ENCODE measurements around the gene TMEM26.
"Not testable (repeated sequence)": the region's sequence is repeated elsewhere in the genome, so short reads cannot be mapped to it uniquely, and the experiment has no call there.

Gene TMEM26

DNA sequence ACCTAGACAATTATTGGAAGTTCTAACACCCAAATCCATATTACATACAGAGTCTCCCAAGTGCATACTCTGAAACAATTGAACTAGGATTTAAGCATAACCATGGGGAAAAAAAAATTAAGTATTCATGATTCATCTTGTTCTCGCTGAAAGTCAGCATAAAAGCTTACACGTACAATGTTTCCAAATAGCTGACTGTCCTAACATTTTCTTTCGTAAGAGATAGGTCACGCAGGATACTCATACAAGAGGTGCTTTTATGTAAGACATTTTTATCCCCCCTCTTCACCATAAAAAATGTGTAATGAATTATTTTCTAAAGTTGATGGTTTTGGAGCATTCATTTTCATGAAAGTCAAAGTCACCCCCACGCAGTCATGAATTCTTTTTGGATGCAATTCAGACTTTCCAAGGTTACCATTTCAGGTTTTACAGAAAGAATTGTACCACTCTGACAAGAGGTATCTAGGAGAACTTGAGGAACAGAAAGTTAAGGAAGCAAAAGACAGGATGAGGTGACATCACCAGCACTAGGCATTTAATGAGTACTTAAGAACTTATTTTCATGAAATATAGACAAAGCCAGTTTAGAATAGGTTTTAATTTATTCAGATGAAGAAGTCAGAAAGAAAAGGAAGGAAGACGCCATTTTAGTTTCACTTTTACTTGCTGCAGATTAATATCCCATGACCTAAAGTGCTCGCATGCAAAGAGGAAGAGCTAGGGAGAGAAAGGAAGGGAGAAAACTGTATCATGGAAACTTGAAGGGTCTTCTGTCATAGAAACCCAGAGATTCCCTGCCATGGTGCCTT, 55.8 kb downstream of the TMEM26 start:
- Histone ChIP-seq H3K27ac (ENCODE audit: low read length) (peak overlapping the region; percentile 83), H3K4me3 (ENCODE audit: low read depth in 1 of 2, low read length in 2 of 2) (peak overlapping the region; percentile 59 to 65), H3K9me3 (ENCODE audit: control insufficient read depth in 1 of 2, low read length in 2 of 2) (no peaks in the 10 kb centered on the region), H3K27me3 (ENCODE audit: low read depth, low read length) (no peaks in the 10 kb centered on the region), H3K4me1 (ENCODE audit: control insufficient read depth in 1 of 2, insufficient read depth in 2 of 2, low read length in 2 of 2) (peaks cover 6 to 11% of the 10 kb centered on the region in 2 donors), H3K36me3 (ENCODE audit: control insufficient read depth in 1 of 2, insufficient read depth in 2 of 2, low read length in 2 of 2) (no peaks in the 10 kb centered on the region)

DNA sequence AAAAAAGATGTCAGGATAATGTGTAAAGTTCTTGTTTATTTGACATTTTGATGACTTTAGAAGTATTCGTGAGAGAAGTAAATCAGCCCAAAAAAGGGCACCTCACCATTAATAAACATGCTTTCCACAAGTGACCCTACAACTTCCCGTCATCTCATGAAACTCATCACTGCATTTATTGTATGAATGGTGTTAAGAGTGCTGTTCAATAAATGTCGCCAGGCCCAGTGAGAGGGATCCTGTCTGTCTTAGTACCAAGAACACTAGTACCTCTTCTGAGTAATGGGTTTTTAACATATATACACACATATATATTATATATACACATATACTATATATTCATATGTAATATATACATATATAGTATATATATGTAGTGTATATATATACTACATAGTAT, 61.9 kb downstream of the TMEM26 start:
- no peaks in the 10 kb centered on the region for H3K36me3 ChIP-seq (ENCODE audit: control insufficient read depth in 1 of 2, insufficient read depth in 2 of 2, low read length in 2 of 2)
- no peak overlapping the region for H3K27ac ChIP-seq (ENCODE audit: low read length)
- no peaks in the 10 kb centered on the region for H3K27me3 ChIP-seq (ENCODE audit: low read depth, low read length)
- no peaks in the 10 kb centered on the region for H3K4me1 ChIP-seq (ENCODE audit: control insufficient read depth in 1 of 2, insufficient read depth in 2 of 2, low read length in 2 of 2)
- no peaks in the 10 kb centered on the region for H3K9me3 ChIP-seq (ENCODE audit: control insufficient read depth in 1 of 2, low read length in 2 of 2)
- H3K4me3 ChIP-seq (ENCODE audit: low read depth in 1 of 2, low read length in 2 of 2): no peak overlapping the region

DNA sequence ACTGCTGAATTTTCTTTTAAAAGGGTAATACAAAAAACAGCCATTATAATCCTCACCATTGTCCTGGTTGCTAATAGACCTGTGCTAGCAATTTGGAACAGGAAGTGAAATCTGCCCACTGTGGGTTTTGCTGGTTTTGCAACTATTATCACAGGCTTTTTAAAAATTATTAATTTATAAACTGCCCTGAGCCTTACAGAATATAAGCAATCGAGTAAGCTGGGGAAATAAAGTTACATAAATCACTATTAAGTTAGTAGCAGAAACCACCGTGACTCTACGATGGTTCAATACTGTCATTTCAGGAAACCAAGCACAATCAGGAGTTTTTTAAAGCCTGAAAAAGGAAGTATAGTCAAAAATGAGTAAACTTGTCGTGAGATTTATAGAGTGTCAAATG, 62.3 kb downstream of the TMEM26 start:
- H3K27me3 ChIP-seq (ENCODE audit: low read depth, low read length): no peaks in the 10 kb centered on the region
- no peak overlapping the region for H3K4me3 ChIP-seq (ENCODE audit: low read depth in 1 of 2, low read length in 2 of 2)
- H3K27ac ChIP-seq (ENCODE audit: low read length): no peak overlapping the region
- H3K4me1 ChIP-seq (ENCODE audit: control insufficient read depth in 1 of 2, insufficient read depth in 2 of 2, low read length in 2 of 2): no peaks in the 10 kb centered on the region
- H3K36me3 ChIP-seq (ENCODE audit: control insufficient read depth in 1 of 2, insufficient read depth in 2 of 2, low read length in 2 of 2): no peaks in the 10 kb centered on the region
- no peaks in the 10 kb centered on the region for H3K9me3 ChIP-seq (ENCODE audit: control insufficient read depth in 1 of 2, low read length in 2 of 2)

DNA sequence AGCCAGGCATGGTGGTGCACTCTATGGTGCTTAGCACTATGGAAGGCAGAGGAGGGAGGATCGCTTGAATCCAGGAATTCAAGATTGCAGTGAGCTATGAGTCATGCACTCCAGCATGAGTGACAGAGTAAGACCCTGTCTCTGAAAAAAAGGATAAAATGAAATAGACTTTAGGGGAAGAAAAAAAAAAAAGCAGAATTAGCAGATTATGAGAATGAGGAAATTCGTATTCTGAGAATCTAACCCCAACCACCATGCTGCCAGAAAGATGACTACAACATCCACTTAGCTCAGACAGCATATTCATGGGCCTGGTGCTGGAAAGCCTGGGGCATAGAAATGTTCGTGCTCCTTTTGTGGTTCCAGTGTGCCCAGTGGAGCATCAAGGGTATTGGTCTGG, 63.3 kb downstream of the TMEM26 start:
- Histone ChIP-seq H3K4me3 (ENCODE audit: low read depth in 1 of 2, low read length in 2 of 2) (no peak overlapping the region), H3K4me1 (ENCODE audit: control insufficient read depth in 1 of 2, insufficient read depth in 2 of 2, low read length in 2 of 2) (no peaks in the 10 kb centered on the region), H3K27ac (ENCODE audit: low read length) (no peak overlapping the region), H3K27me3 (ENCODE audit: low read depth, low read length) (no peaks in the 10 kb centered on the region), H3K36me3 (ENCODE audit: control insufficient read depth in 1 of 2, insufficient read depth in 2 of 2, low read length in 2 of 2) (no peaks in the 10 kb centered on the region), H3K9me3 (ENCODE audit: control insufficient read depth in 1 of 2, low read length in 2 of 2) (no peaks in the 10 kb centered on the region)

DNA sequence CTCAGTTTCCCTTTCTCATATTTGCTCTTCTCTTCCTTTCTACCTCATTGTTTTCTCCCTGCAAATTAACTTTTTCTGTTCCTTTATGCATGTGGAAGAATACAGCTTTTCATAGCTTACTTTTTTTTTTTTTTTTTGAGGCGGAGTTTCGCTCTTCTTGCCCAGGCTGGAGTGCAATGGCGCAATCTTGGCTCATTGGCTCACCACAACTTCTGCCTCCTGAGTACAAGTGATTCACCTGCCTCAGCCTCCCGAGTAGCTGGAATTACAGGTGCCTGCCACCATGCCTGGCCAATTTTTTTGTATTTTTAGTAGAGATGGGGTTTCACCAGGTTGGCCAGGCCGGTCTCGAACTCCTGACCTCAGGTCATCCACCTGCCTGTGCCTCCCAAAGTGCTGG, 64.2 kb downstream of the TMEM26 start:
- not testable (repeated sequence) for H3K36me3 ChIP-seq (ENCODE audit: control insufficient read depth in 1 of 2, insufficient read depth in 2 of 2, low read length in 2 of 2); H3K27ac ChIP-seq (ENCODE audit: low read length); H3K9me3 ChIP-seq (ENCODE audit: control insufficient read depth in 1 of 2, low read length in 2 of 2); H3K27me3 ChIP-seq (ENCODE audit: low read depth, low read length); H3K4me3 ChIP-seq (ENCODE audit: low read depth in 1 of 2, low read length in 2 of 2); H3K4me1 ChIP-seq (ENCODE audit: control insufficient read depth in 1 of 2, insufficient read depth in 2 of 2, low read length in 2 of 2)

DNA sequence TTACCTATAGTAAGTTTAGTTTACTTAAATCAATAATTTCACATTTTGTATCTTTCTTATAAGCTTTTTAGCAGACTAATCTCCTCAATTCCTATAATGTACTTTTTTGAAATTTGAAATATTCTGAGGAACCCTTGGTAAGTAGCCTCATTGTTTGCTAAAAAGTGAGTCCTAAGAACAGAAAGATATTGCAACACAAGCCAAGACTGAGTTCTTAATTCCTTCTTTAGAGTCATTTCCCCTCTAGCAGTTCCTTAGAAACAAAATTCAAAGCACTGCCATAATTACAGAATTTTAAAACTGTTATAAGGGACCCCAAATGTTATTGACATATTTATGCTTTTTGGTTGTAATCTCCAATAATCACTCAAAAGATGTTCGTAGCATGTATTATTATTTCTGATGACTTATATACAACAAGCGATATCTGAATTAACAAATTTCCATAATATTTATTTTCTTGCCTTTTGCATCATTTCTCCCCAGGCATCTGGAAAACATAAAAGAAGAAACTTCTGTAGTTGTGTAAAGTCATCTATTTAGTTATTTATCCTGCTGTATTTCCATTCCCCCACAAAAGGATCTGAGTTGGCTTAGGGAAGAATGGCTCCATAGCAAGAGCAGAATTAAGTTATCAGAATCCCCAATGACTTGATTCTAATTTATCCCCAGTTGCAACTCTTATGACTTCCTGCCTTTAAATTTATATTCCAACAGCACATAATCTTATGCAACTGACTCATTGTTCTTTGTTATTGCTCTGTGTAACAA, 67.8 kb downstream of the TMEM26 start:
- H3K27me3 ChIP-seq (ENCODE audit: low read depth, low read length): no peaks in the 10 kb centered on the region
- no peak overlapping the region for H3K27ac ChIP-seq (ENCODE audit: low read length)
- no peak overlapping the region for H3K4me3 ChIP-seq (ENCODE audit: low read depth in 1 of 2, low read length in 2 of 2)
- H3K4me1 ChIP-seq (ENCODE audit: control insufficient read depth in 1 of 2, insufficient read depth in 2 of 2, low read length in 2 of 2): no peaks in the 10 kb centered on the region
- no peaks in the 10 kb centered on the region for H3K9me3 ChIP-seq (ENCODE audit: control insufficient read depth in 1 of 2, low read length in 2 of 2)
- no peaks in the 10 kb centered on the region for H3K36me3 ChIP-seq (ENCODE audit: control insufficient read depth in 1 of 2, insufficient read depth in 2 of 2, low read length in 2 of 2)

DNA sequence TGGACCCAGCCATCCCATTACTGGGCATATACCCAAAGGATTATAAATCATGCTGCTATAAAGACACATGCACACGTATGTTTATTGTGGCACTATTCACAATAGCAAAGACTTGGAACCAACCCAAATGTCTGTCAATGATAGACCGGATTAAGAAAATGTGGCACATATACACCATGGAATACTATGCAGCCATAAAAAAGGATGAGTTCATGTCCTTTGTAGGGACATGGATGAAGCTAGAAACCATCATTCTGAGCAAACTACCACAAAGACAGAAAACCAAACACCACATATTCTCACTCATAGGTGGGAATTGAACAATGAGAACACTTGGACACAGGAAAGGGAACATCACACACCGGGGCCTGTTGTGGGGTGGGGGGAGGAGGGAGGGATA, 72.0 kb downstream of the TMEM26 start:
- H3K27me3 ChIP-seq (ENCODE audit: low read depth, low read length); H3K9me3 ChIP-seq (ENCODE audit: control insufficient read depth in 1 of 2, low read length in 2 of 2); H3K36me3 ChIP-seq (ENCODE audit: control insufficient read depth in 1 of 2, insufficient read depth in 2 of 2, low read length in 2 of 2); H3K27ac ChIP-seq (ENCODE audit: low read length); H3K4me1 ChIP-seq (ENCODE audit: control insufficient read depth in 1 of 2, insufficient read depth in 2 of 2, low read length in 2 of 2); H3K4me3 ChIP-seq (ENCODE audit: low read depth in 1 of 2, low read length in 2 of 2): not testable (repeated sequence)

DNA sequence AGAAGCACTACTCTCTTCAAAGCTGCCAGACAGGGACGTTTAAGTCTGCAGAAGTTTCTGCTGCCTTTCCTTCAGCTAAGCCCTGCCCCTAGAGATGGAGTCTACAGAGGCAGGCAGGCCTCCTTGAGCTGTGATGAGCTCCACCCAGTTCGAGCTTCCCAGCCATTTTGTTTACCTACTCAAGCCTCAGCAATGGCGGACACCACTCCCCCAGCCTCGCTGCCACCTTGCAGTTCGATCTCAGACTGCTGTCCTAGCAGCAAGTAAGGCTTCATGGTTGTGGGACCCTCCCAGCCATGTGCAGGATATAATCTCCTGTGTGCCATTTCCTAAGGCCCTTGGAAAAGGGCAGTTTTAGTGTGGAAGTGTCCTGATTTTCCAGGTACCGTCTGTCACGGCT, 74.3 kb downstream of the TMEM26 start:
- Histone ChIP-seq H3K4me3 (ENCODE audit: low read depth in 1 of 2, low read length in 2 of 2) (no peak overlapping the region), H3K36me3 (ENCODE audit: control insufficient read depth in 1 of 2, insufficient read depth in 2 of 2, low read length in 2 of 2) (no peaks in the 10 kb centered on the region), H3K27me3 (ENCODE audit: low read depth, low read length) (no peaks in the 10 kb centered on the region), H3K27ac (ENCODE audit: low read length) (no peak overlapping the region), H3K9me3 (ENCODE audit: control insufficient read depth in 1 of 2, low read length in 2 of 2) (peaks cover 0 to 8% of the 10 kb centered on the region in 2 donors), H3K4me1 (ENCODE audit: control insufficient read depth in 1 of 2, insufficient read depth in 2 of 2, low read length in 2 of 2) (no peaks in the 10 kb centered on the region)

DNA sequence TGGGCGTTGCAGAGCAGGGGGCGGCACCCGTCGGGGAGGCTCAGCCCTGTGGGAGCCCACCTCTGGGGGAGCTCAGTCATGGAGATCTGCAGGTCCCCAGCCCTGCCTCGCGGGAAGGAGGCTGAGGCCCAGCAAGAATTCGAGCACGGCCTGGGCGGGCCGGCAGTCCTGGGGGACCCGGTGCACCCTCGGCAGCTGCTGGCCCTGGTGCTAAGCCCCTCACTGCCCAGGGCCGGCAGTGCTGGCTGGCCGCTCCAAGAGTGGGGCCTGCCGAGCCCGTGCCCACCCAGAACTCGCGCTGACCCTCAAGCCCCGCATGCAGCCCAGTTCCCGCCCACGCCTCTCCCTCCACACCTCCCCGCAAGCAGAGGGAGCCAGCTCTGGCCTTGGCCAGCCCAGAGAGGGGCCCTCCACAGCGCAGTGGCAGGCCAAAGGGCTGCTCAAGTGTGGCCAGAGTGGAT, 76.2 kb downstream of the TMEM26 start:
- Histone ChIP-seq H3K27me3 (ENCODE audit: low read depth, low read length) (no peaks in the 10 kb centered on the region), H3K4me1 (ENCODE audit: control insufficient read depth in 1 of 2, insufficient read depth in 2 of 2, low read length in 2 of 2) (no peaks in the 10 kb centered on the region), H3K4me3 (ENCODE audit: low read depth in 1 of 2, low read length in 2 of 2) (no peak overlapping the region), H3K27ac (ENCODE audit: low read length) (no peak overlapping the region), H3K36me3 (ENCODE audit: control insufficient read depth in 1 of 2, insufficient read depth in 2 of 2, low read length in 2 of 2) (no peaks in the 10 kb centered on the region), H3K9me3 (ENCODE audit: control insufficient read depth in 1 of 2, low read length in 2 of 2) (peaks cover 0 to 8% of the 10 kb centered on the region in 2 donors)

DNA sequence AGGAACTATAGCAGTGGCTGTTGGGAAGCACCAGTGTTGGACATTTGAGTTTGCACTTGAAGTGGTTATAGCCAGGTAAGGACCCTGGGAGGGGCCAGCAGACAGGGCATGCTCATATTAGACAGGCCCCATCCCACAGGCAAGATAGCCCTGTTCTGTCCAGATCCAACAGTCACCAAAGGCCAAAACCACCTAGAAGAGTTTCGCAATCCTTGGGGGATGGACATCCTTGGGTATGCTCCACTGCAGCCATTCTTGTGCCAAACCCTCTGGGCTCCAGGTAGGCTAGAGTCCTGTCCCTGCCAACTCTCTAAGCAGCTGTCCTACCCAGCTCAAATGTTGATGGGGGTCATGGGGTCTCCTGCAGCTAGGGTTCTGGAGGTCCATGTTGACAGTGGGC, 76.8 kb downstream of the TMEM26 start:
- Histone ChIP-seq H3K27ac (ENCODE audit: low read length) (no peak overlapping the region), H3K4me3 (ENCODE audit: low read depth in 1 of 2, low read length in 2 of 2) (no peak overlapping the region), H3K4me1 (ENCODE audit: control insufficient read depth in 1 of 2, insufficient read depth in 2 of 2, low read length in 2 of 2) (no peaks in the 10 kb centered on the region), H3K27me3 (ENCODE audit: low read depth, low read length) (no peaks in the 10 kb centered on the region), H3K36me3 (ENCODE audit: control insufficient read depth in 1 of 2, insufficient read depth in 2 of 2, low read length in 2 of 2) (no peaks in the 10 kb centered on the region), H3K9me3 (ENCODE audit: control insufficient read depth in 1 of 2, low read length in 2 of 2) (peaks cover 0 to 8% of the 10 kb centered on the region in 2 donors)

DNA sequence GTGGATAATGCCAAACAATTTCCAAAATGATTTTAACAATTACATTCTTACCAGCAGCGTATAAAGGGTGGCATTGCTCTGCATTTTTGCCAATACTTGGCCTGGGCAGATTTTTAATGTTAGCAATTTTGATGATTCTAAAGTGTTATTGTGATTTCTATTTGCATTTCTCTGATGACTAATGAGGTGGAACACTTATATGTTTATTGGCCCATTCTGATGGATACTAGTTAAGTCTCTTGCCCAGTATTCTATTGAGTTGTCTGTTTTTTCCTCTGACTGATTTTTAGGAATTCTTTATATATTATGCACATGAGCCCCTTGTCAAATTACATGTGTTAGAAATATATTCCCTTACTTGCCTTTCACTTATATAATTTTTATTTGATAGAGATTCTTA, 86.8 kb downstream of the TMEM26 start:
- Histone ChIP-seq H3K27ac (ENCODE audit: low read length) (no peak overlapping the region), H3K9me3 (ENCODE audit: control insufficient read depth in 1 of 2, low read length in 2 of 2) (no peaks in the 10 kb centered on the region), H3K36me3 (ENCODE audit: control insufficient read depth in 1 of 2, insufficient read depth in 2 of 2, low read length in 2 of 2) (no peaks in the 10 kb centered on the region), H3K4me1 (ENCODE audit: control insufficient read depth in 1 of 2, insufficient read depth in 2 of 2, low read length in 2 of 2) (no peaks in the 10 kb centered on the region), H3K4me3 (ENCODE audit: low read depth in 1 of 2, low read length in 2 of 2) (no peak overlapping the region), H3K27me3 (ENCODE audit: low read depth, low read length) (no peaks in the 10 kb centered on the region)

All from muscle layer of duodenum (tissue), 2 donors.